GM18867 (cell line): Measurements from ENCODE around the gene LAMA2.

Source experiments
- ATAC-seq: cut with Tn5 transposase; IDR thresholded peaks from one replicate; pipeline ENCODE4 v1.9.1; 2021; ENCODE audit warnings: mild to moderate bottlenecking, moderate library complexity; ENCODE audit not compliant: unreplicated experiment

Gene LAMA2

DNA sequence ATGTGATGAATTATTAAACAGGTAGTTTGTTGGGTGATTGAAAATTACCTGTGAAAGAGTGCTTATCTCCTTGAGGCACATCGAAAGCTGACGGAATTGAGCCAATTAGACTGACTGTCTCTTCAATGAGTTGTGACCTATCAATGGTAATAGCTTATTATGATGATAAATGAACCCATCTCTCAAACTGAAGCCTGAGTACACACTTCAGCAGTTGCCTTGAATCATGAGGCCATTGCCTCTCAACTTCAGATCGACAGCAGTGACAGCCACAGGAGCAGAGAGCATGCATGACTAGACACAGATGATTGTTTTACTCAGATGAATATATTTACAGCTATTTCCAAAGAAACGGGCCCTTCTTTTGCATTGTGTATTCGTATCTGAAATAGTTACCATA is 323.9 kb downstream of the LAMA2 start:
- ATAC-seq: no peak

DNA sequence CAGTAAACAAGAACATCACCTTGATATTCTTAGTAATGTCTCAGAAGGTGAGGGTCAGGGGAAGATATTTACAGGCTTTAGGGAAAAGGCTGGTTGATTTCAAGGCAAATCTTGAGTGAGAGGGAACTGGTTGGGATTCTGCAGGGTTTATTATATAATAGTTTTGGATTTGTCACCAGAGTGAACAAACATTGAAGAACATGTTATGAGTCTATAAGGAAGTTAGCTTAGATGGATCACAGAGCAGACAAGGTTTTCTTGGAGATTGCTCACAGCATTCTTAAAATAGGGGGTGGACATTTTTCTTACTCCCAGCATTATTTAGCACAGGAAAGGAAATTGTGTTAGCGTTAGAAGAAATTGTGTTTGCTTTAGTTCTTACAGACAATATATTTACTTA is 324.9 kb downstream of the LAMA2 start:
- no peak for ATAC-seq

DNA sequence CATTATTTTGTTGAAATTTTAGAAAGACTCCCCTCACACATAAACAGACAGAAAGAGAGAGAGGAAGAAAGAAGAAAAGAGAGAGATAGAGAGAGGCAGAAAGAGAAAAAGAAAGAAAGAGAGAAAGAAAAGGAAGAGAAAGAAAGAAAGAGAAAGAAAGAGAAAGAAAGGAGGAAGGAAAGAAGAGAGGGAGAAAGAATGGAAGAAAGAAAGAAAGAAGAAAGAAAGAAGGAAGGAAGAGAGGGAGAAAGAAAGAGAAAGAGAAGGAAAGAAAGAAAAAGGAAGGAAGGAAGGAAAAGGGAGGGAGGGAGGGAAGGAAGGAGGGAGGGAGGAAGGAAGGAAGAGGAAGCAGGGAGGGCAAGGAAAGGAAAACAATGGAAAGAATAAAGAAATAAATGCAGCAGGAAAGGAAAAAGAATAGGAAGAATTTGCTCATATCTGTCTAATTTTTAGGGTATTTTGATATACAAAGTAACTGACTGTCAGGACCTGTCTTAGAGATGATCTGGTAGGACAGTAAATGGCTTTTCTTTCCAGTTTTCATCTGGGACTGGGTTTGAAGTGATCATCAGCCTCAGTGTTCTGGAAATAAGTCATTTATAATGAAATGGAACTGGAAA is 325.6 kb downstream of the LAMA2 start:
- no peak for ATAC-seq

DNA sequence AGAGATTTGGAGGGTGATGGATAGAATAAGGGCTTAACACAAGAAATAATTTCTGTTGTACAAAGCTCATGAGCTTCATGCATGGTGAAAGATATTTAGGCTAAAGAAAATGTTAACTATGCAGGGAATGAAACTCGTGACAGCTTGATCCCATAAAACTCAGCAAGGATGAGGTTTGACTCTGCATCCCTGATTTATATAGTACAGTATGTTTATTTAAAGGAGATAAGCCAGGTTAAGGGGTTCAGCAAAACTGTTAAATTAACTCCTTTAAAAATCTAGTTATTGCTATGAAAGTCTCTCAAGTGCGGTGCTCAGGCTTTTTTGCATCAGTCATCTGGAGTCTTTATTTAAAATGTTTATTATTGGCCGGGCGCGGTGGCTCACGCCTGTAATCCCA is 326.4 kb downstream of the LAMA2 start:
- no peak for ATAC-seq

DNA sequence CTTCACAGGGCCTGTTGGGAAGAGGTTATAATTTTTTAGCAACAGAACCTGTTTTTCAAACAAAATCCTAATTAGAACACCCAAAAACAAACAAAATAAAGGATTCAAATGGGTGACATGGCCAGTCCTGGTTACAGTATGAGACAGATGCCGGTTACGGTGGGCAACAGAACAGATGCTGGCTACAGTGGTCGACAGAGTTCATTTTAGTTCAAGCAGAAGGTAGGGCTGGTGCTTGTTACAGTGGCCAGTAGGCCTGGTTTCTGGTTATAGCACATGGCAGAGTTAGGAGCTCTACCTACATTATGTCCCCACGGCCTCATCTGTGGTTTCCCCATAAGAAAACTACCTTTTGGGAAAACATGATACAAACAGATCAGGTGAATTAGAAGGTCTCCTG is 327.7 kb downstream of the LAMA2 start:
- no peak for ATAC-seq

DNA sequence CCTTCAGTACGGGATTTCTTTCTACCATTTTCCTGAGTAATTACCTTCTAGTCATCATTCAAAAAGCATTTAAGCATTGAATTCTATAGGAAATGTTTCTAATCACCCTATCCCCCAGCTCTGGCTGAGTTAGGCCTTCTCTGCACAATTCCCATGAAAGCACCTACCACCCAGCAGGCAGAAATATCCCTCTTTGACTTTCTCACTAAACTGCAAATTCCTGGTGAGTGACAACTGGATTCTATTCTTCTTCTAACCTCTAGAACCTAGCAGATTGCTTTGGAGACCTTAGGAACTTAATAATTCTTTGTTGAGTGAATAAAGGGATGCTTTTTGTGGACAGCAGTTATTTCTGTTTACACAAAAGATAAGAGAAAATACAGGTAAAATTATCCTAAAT is 328.7 kb downstream of the LAMA2 start:
- ATAC-seq: no peak

DNA sequence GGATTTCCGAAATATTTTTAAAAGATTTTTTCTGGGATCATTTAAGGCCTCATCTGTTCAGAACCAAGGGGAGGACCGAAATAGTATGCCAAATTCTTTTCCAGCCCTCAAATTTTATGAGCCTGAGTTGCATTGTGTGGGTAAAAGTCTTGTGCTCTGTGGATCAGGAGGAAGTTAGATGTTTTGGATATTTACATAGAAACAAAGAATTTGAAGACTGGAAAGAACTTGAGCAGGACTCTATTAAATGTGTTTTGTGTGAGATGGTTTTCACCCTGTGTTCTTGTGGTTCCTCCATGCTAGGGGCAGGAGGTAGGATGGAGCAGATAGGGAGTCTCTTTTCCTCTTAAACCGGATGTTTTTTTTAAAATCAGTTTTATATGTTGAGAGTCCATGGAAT is 329.1 kb downstream of the LAMA2 start:
- no peak for ATAC-seq

DNA sequence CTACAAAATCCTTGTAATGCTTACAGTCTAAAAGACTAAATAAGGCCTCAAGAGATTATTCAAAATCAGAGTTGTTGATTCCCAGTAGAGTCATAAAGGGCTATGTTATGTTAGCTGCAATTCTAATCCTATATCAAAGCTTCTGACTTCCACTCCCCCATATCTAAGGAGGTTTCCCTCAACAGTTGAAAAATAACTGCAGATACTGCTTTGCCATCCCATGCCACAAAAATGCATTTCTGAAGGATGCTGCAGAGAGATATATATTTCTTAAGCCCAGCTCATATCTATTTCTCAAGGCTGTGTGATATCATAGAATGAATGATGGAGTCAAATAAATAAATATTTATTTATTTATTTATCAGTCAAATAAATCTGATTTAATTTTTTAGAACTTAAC is 332.3 kb downstream of the LAMA2 start:
- no peak for ATAC-seq

DNA sequence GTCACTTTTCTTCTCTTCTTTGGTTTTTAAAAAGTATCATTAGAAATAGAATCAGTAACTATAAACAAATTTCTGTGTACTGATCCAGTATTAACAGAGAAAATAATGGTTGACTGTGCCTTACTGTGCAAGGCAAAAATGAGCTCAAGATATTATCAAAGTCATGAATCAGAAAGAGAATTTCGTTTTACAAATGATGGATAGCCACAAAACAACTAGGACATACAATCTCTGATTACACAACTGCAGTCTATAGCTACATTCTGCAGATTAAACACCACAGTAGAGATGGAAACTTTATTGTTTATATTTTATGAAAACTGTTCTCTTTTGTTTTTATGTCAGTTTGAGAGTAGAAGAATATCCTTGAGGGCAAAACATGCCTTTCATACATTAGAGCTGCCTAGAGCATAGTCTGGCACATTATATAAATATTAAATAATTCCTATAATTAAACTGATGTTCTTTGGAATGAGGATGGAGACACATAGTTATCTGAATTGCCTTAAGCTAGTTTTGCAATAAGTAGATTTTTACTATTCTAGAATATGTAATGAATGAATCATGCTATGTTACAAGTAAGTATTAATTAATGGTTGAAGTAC is 333.1 kb downstream of the LAMA2 start:
- ATAC-seq: no peak

DNA sequence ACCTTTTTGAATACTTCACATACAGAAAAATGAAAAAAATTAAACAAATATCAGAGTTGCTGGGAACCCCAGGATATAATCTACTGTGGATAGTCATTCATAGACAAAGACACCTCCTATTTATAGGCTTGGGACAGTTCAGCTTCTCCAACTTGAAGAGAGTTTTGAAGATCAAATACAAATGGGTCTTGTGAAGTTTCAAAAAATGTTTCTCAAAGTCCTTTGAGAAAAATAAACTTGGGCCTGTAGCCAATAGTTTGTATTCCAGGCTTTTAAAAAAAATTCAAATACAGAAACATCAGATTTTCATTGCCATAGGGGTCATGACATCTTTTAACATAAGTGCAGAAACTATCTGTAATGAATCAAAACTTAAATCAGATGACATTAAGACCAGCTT is 334.8 kb downstream of the LAMA2 start:
- ATAC-seq: no peak

DNA sequence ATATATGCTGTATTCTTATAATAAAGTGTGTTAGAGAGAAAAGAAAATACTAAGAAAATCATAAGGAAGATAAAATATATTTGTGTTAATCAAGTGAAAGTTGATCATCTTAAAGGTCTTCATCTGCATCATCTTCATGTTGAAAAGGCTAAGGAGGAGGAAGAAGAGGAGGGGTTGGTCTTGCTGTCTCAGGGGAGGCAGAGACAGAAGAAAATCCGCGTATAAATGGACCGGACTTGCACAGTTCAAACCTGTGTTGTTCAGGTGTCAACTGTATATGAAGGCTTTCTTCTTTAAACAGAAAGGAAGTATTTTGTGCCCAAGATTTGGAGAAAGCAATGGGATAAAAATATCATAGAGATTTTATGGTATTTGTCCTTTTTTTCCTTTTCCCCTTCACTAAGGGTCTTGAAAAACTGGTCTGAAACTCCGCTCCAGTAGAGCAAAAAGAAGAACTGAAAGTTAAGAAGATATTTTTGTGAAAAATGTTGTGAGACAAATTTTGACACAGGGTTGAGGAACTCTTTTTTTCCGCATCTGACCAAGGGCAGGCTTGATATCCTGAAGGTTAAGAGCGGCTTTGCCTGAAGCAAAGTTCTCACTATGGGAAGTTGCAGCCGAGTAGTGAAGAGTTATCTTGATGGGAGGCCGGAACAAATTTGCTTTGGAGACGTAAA is 350.7 kb downstream of the LAMA2 start:
- ATAC-seq: peak; percentile 66

DNA sequence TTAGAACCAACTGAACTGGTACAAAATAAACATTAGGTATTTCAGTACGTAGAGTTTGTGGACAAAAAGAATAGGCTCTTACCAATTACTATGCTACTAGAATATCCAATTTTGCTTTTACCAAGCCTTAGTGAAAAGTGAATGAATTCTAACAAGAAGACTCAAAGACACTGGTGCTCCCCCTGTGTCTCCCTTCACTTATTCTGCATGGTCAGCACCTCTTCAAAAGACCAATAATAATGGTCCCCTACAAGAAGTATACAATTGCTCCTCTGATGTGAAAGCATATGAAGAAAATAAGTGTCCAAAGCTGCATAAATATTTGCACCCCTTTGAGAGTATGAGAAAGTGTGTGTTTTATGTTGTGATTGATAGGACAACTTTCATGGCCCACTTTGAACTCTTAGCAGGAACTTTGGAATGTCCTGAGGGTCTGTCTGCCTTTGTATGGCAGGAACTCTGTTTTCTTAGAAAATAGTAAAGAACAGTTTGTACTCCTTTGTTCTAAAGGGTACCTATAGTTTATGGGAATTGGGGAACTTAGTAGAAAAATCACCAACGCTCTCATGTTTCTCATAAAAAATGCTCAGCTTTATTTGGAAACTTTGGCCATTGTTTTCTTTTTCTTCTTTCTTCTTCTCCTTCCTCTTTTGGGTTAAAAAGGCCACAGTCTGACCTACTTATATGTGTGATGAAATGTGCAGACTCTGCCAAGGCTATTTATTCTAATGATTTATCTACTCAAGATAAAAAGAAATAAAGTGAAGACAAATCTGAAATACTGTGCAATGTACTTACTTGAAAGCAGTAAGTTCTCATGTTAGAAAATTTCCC is 352.4 kb downstream of the LAMA2 start:
- ATAC-seq: no peak

DNA sequence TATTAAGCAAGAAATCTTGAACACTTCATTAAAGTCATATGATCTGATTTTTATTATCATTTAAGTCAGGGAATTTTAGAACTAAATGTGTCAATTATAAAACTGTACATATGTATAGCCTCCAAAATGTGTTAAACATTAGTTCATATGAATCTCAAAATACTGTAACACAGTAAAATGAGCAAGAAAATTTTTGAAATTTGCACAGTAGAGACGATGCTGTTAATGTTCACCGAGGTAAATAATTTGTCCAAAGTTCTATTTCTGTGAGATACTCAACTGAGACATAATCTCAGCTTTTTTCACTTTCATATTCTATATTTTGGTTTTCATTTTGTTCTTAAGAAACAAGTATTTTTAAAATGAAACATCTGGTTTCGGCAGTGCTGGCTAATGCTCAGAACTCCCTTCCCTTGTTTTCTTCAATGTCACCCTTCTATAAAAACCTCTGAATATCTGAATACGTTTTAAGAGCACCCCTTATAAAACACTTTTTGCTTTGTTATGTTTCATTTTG is 353.1 kb downstream of the LAMA2 start:
- peak; percentile 78 for ATAC-seq

DNA sequence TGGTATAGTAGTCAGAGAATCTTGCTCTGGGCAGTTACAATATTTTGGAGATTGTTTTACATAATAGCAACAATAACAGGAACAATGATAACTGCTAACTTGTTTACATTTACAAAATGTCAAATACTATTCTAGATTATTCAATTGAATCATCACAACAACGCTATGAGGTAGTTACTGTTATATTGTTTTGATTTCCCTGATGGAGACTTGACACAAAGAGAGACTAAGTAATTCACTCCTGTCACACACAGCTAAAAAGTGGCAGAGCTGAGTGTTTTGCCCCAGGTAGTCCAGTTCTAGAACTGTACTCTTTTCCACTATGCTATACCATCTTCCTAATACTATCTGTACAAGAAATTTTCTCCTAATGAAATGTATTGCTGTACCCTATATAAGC is 356.1 kb downstream of the LAMA2 start:
- ATAC-seq: no peak

DNA sequence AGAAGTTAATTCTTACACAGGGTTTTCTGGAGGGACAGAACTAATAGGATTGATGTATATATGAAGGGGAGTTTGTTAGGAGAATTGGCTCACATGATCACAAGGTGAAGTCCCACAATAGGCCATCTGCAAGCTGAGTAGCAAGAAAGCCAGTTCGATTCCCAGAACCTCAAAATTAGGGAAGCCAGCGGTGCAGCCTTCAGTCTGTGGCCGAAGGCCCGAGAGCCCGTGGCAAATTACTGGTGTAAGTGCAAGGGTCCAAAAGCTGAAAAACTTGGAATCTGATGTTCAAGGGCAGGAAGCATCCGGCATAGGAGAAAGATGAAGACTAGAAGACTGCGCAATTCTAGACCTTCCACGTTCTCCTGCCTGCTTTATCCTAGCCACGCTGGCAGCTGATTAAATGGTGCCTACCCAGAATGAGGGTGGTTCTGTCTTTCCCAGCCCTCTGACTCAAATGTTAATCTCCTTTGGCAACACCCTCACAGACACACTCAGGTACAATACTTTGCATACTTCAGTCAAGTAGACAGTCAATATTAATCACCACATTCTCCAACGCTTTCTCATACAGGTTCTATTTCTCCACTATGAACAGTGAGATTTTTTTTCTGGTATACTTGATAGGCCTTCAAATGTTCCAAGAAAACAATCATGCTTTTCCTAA is 357.0 kb downstream of the LAMA2 start:
- ATAC-seq: no peak

DNA sequence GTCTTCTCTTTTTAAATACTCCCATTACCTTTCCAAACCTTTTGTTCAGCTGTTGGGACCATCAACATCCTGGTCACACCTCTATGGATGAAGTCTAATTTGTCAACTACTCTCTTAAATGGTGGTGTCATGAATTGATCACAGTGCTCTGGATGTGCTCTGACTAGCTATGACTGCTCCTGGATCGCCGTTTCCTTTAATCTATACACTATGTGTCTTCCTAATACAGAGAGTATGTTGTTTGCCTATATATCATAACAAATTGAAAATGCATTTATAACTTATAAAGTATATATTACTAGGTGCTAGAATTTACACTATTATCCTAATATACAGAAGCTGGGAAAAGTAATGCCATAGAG is 357.5 kb downstream of the LAMA2 start:
- ATAC-seq: no peak

DNA sequence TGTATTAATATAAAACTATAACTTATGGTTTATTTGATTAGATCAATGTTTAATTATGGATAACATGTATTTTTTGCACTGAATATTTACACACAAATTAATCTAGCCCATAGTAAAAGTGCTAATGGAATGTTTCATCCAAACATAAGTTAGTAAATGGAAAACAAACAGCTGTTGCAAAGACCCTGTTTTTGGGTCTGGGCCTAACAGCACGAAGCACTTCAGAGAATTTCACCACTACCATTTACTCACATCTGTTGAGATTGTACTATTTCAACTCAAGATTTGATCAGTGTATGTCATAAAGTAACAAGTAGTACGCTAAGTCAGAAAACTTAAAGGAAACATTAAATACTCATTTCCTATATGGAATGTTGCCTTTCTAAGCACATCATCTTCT is 359.6 kb downstream of the LAMA2 start:
- ATAC-seq: no peak

DNA sequence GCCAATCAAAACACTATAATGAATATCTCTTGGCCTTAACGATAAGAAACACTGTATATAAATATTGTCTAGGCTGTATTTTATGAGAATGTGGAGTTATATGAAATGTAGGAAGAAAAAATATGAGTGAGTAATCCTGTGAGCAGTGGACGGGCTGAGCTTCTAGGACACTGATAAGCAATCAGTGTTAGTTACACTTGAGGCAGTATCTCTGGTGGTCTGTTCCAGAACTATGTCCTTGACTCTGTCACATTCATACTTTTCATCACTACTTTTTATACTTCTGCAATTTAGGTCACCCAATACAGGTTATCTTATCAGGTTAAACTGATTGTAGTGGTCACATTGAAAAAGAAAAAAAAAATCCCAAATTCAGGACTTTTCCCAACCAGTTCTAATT is 360.4 kb downstream of the LAMA2 start:
- no peak for ATAC-seq

DNA sequence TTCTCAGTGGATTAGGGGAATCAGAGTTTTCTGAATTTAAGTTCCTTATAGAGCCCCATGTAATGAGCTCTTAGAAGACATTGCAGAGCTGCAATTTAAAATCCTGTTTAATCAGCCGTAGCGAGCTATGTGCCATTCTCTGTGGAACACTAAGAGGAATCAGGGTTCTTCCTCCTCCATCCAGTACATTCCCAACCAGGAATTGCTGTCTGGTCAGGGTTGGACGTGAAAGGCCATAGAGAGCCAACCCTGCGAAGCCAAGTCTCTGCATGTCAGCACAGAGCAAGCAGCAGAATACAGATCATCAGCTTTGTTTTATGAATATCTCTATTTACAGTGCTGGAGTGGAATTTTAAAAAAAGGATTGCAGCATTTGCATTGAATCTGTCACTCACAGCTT is 366.0 kb downstream of the LAMA2 start:
- no peak for ATAC-seq

DNA sequence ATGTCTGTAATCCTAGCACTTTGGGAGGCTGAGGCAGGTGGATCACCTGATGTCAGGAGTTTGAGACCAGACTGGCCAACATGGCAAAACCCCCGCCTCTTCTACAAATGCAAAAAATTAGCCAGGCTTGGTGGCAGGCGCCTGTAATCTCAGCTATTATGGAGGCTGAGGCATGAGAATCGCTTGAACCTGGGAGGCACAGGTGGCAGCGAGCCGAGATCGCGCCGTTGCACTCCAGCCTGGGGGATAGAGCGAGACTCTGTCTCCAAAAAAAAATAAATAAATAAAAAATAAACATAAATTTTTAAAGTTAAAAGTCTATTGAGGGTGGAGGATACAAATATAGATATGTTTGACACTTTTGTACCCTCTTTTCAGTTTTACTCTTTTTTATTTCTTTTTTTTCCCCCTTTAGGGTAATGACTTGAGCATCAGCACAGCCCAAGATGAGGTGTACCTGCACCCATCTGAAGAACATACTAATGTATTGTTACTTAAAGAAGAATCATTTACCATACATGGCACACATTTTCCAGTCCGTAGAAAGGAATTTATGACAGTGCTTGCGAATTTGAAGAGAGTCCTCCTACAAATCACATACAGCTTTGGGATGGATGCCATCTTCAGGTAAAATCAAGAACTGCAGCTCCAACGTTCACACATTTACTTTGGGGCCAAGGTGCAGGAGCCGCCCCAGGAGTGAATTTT is 368.9 kb downstream of the LAMA2 start:
- ATAC-seq: peak; percentile 96
